Measurements from ENCODE around the gene IL23R.
"Not testable (repeated sequence)": the region's sequence is repeated elsewhere in the genome, so short reads cannot be mapped to it uniquely, and the experiment has no call there.

IL23R gene

DNA sequence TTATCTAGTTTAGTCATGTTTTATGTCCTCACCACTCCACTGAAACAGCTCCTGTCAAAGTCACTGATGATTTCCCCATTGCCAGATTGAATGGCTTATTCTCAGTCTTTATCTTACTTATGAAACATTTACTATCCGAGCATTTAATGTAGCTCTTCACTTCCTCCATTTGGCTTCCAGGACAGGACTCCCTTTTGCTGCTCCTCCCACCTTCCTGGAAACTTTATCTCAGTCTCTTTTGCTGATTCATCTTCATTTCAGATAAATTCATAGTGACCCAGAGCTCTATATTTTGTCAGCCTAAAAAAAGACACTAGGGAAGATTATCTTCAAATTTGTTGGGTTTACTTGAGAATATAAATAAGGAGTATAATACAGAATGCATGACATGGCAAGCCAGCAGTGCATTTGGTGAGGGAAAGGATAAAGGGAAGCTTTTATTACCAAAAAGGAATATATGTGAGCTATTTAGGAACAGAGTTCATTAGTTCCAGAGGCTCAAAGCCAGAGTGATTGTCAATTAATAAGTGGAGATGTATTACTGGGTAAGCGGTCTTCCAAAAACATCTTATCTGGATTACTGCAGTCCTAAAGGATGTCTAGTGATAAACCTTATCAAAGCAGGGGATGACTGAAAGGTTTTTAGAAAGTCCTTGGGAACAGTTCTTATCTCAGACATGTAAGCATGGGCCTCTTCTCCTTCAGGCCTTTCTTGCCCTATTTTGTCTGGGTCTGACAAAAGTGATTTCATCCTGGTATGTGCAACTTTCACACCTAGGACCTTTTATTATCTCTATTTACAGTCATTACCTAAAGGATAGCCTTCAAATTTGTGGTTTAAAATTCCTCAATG is 25.6 kb downstream of the IL23R start:
- intact Hi-C loops (cut with DNase I): no loop called here
- no peak for DNase-seq

DNA sequence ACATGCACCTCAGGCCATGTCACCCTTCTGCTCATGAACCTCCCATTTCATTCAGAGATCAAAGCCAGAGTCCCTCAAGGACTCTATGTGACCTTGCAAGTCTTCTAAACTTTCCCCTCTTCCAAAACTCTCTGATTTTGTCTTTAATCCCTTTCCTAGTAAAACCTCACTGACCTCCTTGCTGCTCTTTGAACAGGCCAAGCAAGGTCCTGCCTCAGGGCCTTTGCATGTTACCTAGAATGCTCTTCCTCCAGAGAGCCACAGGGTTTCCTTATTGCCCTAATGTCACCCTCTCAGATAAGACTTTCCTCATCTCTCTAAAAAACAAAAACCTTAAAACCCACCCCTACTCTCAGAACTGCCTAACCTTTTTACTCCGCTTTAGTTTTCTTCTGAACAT is 26.6 kb downstream of the IL23R start:
- no peak for DNase-seq
- intact Hi-C loops (cut with DNase I): no loop called here

DNA sequence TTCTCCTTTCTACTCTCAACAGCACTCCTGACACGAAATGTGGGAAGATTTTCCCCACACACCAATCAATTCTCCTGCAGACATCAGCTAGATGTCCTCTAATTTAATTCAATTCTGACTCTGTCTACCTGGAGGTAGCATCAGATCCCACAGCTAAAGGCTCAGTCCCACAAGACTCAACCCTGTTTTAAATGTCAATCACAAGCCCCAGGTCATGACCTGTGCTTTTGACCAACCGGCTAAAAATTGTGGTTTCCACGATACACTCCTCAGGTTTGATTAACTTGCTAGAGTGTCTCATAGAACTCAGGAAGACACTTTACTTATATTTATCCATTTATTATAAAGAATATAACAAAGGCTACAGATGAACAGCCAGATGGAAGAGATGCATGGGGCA is 27.4 kb downstream of the IL23R start:
- intact Hi-C loops (cut with DNase I): no loop called here
- no peak for DNase-seq

DNA sequence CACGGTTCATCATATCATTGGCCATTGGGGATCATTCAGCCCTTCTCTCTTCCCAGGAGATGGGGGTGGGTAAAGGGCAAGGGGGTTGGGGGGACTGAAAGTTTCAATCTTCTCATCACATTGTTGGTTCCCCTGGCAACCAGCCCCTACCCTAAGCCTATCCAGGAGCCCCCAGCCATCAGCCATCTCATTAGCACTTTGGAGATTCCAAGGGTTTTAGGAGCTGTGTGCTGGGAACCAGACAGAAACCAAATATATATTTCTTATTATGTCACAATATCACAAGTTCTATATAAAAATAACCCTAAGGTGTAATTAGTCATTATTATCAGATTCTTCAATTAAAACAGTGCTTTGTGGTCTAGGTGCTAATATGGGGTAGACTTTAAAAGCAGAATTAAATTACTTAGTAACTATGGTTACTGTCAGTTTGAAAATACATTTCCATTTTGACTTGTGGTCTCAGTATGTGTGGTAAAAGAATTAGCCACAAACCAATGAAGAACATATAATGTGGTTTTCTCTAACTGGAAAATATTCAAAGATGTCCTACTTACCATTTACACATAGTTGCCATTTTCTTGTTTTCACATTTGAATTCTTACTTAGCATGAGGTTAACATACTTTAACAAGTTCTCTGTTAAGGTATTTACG is 28.1 kb downstream of the IL23R start:
- no peak for DNase-seq
- intact Hi-C loops (cut with DNase I): no loop called here

DNA sequence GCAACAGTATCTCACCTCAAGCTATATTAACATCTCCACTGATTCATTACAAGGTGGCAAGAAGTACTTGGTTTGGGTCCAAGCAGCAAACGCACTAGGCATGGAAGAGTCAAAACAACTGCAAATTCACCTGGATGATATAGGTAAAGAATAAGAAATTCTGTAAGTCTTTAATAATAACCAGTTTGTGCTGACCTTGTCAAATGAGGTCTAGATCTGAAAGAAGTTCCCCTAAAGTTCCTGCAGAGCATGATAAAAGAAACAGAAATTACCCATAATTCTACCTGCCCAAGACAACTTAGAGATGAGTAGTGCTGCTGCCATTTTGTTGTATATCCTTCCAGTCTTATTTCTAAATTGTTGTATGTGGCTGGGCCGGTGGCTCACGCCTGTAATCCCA is 34.5 kb downstream of the IL23R start:
- no peak for DNase-seq
- intact Hi-C loops (cut with DNase I): no loop called here

DNA sequence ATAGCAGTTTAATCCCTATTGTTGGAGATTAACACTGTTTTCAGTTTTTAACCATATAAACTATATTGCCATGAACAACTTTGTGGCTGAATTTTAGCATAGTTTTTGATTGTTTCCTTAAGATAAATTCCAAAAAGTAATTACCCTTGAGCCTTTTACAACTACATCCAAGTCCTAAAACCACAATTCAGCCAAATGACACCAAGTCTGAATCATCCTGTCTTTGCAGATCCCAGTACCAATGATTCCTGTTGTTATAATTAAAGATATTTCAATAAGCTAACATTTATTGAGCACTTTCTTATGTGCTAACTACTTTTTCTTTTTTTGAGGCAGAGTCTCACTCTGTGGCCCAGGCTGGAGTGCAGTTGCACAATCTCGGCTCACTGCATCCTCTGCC is 35.6 kb downstream of the IL23R start:
- intact Hi-C loops (cut with DNase I): no loop called here
- no peak for DNase-seq

DNA sequence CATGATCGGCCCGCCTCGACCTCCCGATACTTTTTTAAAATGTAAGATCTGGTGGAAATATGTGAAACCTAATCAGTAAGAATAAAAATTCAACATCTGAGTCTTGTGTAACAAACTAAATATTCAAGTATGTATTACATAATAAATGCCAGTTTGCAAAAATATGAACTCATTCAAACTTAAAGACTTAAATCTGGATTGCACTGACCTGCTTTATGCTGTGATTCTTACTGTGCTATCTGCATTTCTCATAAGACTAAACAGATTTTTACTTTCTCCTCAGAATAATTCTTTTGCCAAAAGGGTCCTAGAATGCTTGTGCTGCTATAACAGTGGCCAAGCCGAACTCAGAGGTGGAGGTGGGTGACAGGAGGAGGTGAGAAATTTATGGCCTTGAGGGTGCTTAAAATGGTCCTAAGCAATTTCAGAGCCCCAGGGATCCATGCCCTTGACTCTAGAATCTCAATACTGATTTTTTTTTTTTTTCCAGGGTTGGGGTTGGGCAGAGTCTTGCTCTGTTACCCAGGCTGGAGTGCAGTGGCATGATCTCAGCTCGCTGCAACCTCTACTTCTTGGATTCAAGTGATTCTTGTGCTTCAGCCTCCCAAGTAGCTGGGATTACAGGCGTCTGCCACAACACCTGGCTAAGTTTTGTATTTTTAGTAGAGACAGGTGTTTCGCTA is 38.2 kb downstream of the IL23R start:
- no peak for DNase-seq
- intact Hi-C loops (cut with DNase I): no loop called here

DNA sequence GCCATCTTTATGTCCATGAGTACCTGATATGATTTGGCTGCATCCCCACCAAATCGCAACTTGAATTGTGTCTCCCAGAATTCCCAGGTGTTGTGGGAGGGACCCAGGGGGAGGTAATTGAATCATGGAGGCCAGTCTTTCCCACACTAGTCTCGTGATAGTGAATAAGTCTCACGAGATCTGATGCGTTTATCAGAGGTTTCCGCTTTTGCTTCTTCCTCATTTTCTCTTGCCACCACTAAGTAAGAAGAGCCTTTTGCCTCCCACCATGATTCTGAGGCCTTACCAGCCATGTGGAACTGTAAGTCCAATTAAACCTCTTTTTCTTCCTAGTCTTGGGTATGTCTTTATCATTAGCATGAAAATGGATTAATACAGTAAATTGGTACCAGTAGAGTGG is 41.1 kb downstream of the IL23R start:
- DNase-seq; intact Hi-C loops (cut with DNase I): not testable (repeated sequence)

DNA sequence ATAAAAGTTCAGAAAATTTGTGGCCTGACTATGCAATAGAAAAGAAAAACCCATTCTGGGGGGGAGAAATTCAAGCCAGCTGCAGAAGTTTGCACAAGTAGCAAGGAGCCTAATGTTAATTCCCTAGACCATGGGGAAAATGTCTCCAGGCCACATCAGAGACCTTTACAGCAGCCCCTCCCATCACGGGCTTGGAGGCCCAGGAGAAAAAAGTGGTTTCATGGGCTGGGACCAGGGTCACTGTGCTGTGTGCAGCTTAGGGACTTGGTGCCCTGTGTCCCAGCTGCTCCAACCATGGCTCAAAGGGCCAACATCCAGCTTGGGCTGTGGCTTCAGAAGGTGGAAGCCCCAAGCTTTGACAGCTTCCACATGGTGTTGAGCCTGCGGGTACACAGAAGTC is 42.0 kb downstream of the IL23R start:
- DNase-seq: no peak
- intact Hi-C loops (cut with DNase I): no loop called here

DNA sequence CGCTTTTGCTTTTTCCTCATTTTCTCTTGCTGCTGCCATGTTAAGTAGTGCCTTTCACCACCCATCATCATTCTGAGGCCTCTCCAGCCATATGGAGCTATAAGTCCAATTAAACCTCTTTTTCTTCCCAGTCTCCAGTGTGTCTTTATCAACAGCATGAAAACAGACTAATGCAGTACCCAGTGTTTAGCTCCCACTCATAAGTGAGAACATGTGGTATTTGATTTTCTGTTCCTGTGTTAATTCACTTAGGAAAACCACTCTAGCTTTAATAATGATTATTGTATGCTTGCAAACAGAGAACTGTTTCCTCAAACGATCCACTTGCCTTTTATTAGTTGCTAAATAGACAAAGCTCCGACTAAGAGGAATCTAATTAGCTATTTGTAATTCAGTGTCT is 43.3 kb downstream of the IL23R start:
- intact Hi-C loops (cut with DNase I): no loop called here

DNA sequence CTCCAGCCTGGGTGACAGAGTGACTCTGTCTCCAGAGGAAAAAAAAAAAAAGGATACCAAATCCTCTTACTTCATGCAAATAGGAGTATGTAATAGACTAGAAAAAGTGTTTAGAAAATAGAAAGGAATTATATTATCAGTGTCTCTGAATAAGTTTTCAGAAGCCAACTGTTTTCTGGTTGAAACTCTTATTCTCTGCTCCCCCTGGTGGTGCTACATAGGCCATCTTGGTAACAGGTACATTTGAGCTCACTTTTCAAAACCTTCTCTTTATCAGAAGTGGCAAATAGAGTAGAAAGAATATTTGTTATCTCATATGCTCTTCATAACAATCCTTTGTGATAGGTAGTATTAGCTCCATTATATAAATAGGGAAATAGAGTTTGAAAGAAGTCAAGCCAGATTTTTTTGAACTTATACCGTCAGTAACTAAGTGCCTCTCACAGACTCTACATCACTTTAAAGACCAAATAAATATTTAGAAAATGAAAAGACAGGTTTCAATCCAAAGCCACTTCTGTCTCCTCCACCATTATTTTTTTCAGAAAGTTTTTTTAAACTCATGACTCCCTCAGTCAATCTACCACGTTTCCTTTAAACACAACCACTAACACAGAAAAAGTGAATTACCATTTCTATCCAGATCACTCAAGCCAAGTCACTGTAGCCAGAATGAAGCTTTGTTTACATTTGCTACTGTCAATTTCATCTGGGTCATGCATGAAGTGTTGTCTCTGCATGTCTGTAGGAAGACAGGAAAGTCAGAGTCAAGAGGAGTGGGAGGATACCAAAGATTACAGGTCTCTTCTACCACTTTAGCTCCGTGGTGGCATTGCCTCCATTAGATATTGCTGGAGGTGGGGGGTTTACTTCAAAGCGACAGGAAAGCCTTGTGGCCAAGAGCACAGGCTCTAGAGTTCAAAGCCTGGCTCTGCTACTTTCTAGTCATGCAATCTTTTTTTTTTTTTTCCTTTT is 45.6 kb downstream of the IL23R start:
- intact Hi-C loops (cut with DNase I): loop anchor here (10.0 kb wide), 1 partner anchor 447 kb away; no protein-coding TSS in a partner anchor

More for the DNA sequence above, 43.3 kb downstream of the IL23R start:
- DNase-seq: no peak

DNA sequence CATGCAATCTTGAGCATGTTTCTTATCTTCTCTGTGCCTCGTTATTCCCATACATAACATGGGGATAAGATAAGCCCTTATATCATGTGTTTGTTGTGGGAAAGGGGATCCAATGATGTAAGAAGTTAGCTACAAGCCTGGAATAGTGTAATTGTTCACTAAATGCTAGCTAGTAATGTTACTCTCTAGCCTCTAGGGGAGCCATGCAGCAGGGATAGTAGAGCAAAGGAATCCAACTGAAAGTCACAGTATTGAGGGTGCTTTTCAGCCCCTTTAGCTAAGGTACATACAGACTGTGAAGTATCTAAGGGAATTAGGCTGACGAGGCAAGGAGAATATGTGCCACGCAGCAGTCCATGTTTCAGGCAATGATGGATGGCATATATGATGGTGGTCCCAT is 46.9 kb downstream of the IL23R start:
- intact Hi-C loops (cut with DNase I): loop anchor here (10.0 kb wide), 1 partner anchor 448 kb away; no protein-coding TSS in a partner anchor
- no peak for DNase-seq

More for the DNA sequence above, 45.6 kb downstream of the IL23R start:
- peak in 2 of 10 donors; percentile 10 to 12 for DNase-seq

DNA sequence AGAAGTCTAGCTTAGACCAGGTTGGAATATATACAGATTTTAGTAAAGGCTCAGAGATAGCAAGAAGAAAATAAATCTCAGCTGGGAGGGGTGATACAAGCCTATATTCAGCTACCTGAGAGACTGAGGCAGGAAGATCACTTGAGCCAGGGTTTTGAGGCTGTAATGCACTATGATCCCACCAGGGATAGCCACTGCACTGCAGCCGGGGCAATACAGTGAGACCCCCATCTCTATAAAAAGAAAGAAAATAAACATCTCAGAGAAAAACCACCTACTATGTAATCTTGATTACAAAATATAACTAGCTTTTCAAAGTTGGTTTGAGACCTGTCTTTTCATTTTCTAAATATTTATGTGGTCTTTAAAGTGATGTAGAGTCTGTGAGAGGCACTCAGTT is 47.7 kb downstream of the IL23R start:
- no peak for DNase-seq
- intact Hi-C loops (cut with DNase I): loop anchor here (10.0 kb wide), 1 partner anchor 449 kb away; no protein-coding TSS in a partner anchor

DNA sequence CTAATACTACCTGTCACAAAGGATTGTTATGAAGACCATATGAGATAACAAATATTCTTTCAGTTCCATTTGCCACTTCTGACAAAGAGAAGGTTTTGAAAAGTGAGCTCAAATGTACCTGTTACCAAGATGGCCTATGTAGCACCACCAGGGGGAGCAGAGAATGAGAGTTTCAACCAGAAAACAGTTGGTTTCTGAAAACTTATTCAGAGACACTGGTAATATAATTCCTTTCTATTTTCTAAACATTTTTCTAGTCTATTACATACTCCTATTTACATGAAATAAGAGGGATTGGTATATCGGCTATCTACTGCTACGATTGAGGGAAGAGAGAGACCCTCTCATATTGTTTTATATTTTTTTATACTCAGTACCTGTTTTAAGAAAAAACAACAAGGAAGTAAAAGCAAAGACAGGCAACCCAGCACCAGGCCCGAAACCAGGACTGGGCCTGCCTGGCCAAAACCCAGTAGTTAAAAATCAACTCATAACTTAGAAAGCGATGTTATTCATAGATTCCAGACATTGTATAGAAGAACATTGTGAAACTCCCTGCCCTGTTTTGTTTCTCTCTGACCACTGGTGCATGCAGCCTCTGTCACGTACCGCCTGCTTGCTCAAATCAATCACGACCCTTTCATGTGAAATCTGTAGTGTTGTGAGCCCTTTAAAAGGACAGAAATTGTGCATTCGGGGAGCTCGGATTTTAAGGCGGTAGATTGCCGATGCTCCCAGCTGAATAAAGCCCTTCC is 48.3 kb downstream of the IL23R start:
- intact Hi-C loops (cut with DNase I): loop anchor here (10.0 kb wide), 1 partner anchor 450 kb away; no protein-coding TSS in a partner anchor
- peak in 1 of 10 donors; percentile 30 for DNase-seq

DNA sequence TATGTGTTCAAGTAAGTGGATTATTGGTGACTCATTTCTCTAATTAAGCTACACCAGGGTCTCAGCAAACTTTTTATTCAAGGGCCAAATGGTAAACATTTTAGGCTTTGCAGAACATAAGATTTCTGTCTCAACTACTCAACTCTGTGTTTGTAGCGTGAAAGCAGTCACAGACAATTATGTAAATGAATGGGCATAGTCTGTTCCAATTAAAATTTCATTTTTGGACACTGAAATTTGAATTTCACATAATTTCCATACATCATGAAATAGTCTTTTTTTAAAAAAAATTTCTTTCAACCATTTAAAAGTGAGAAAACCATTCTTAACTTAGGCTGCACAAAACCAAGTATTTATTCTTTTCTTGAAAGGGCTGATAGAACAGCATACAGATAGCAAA is 50.1 kb downstream of the IL23R start:
- intact Hi-C loops (cut with DNase I): loop anchor here (10.0 kb wide), 1 partner anchor 452 kb away; no protein-coding TSS in a partner anchor
- no peak for DNase-seq

DNA sequence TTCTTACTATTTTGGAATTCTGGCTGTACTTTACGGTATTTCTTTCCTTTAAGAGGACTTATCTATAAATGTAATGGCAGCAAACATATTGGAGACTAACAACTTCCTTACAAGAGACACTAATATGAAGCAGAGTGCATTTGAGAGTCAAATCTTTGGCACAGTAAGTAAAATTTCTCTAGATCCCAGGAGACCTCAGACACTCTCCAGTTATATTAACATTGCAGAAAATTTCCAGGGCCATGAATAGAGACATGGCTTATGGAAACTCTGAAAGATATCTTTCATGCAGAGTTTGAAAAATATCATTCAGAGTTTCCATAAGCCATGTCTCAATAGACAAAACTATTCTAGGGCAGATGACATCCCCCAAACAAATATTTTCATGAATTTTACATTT is 51.2 kb downstream of the IL23R start:
- intact Hi-C loops (cut with DNase I): loop anchor here (10.0 kb wide), 1 partner anchor 453 kb away; no protein-coding TSS in a partner anchor
- DNase-seq: no peak

DNA sequence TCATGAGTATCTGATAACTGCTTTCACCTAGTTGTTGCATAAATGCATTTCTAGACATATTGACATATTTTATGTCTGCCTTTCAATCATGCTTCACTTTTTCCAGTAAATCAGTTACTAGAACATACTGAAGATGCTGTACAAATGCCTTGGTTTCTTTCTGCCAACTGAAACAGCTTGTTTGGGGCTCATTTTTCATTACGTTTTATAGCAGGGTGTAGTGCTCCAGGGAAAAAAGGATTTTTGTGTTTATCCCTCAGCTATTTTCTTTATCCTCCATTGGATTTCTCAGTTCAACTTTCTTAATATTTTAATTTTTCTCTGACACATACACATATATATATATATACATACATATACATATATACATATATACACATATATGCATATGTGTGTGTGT is 51.7 kb downstream of the IL23R start:
- intact Hi-C loops (cut with DNase I): loop anchor here (10.0 kb wide), 1 partner anchor 453 kb away; no protein-coding TSS in a partner anchor
- DNase-seq: no peak

DNA sequence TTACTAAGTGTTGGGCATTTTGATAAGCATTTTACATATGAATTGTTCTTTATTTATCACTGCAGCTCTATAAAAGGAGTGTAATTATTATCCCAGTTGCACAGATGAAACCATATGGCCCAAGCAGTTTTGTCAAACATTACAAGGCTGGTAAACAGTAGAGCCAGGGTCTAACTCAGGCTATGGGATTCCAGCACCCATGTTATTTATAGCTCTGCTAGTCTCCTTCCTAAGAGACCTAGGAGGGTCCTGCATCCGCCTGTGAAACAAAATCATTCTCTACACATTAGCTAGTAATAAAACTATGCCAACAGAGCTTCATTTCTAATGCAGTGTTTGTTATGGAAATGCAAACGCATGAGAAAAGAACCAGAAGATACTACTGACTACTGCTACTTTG is 58.6 kb downstream of the IL23R start:
- DNase-seq: no peak
- intact Hi-C loops (cut with DNase I): no loop called here

DNA sequence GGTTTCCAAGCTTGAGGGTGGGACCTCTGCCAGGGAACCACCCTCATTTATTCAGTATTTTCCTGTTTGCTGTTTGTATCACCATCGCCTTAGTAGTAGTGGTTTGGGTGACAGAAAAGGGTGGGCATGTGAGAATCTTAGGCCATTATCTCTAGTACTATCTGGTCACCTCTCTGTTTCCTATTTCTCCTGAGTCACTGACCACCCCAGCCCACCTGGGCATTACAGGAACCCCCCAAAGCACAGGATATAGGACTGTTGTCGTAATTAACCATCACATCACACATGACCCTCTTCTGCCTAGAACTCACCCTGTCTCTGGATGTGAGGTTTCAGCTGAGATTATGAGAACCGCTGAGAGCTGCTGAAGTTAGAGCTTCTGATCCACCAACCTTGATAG is 60.4 kb downstream of the IL23R start:
- DNase-seq: no peak
- intact Hi-C loops (cut with DNase I): no loop called here

All from posterior cingulate gyrus (tissue), 11 donors.